Tibial nerve (tissue), 4 donors: ENCODE results near the gene EEF1AKMT3. TPM values are rescaled to one million over a fixed set of nuclear protein-coding genes. Genes with fewer than 3 reads are reported as not detected.
"Not testable (repeated sequence)": the region's sequence is repeated elsewhere in the genome, so short reads cannot be mapped to it uniquely, and the experiment has no call there.

Experiments used
- DNase-seq, 2 donors: peaks; one replicate each; pipeline ENCODE4 v3.0.0-alpha.2; 2019; ENCODE audit warnings: low spot score in 2 of 2
- H3K27ac ChIP-seq, 4 donors: fragments of 200-600 bp; sonication (generic) in 3 of 4; one replicate each; pipeline ENCODE4 v1.5.1; 2017 to 2019; ENCODE audit warnings: mild to moderate bottlenecking in 1 of 4
- H3K27me3 ChIP-seq, 2 donors: fragments of 200-600 bp; sonication (generic) in 1 of 2; one replicate each; pipeline versions ENCODE4 v1.5.1 to v1.6.0; 2017 to 2019
- H3K36me3 ChIP-seq, 3 donors: fragments of 200-600 bp; sonication (generic); one replicate each; pipeline ENCODE4 v1.5.1; 2018 to 2019
- H3K4me1 ChIP-seq, 4 donors: fragments of 200-600 bp; sonication (generic) in 3 of 4; one replicate each; pipeline ENCODE4 v1.5.1; 2017 to 2019
- H3K4me3 ChIP-seq, 4 donors: fragments of 200-600 bp; sonication (generic) in 3 of 4; one replicate each; pipeline ENCODE4 v1.5.1; 2017 to 2019; ENCODE audit warnings: mild to moderate bottlenecking in 1 of 4, moderate library complexity in 1 of 4
- H3K9me3 ChIP-seq, 4 donors: fragments of 200-600 bp; sonication (generic) in 3 of 4; one replicate each; pipeline ENCODE4 v1.5.1; 2017 to 2019
- EP300 ChIP-seq, 2 donors: sonication (generic); formaldehyde crosslinking; IDR thresholded peaks; one replicate each; pipeline ENCODE4 v1.6.1; 2017; ENCODE audit warnings: antibody characterized with exemption in 2 of 2, mild to moderate bottlenecking in 1 of 2
- POLR2A ChIP-seq, 2 donors: fragments of 450-650 bp; IDR thresholded peaks; one replicate each; pipeline ENCODE4 v1.6.1; 2017; ENCODE audit warnings: antibody characterized with exemption in 2 of 2, mild to moderate bottlenecking in 2 of 2, moderate library complexity in 2 of 2
- WGBS, 2 donors: methylation state at CpG; one replicate each; pipeline ENCODE4 v1.1.5; 2018; 5-methylcytosine and 5-hydroxymethylcytosine counted together
- total RNA-seq, 4 donors: library from RNA; depleted of rRNA; stranded (reverse); fragments of >200 nt; gene quantifications; one replicate each; pipeline ENCODE4 v1.1.0, GENCODE V29; 2016
- TF ChIP-seq, protein P1 (sequence below), 5 experiments: fragments of 200-600 bp in 3 of 5; fragments of 450-650 bp in 2 of 5; sonication (generic) in 3 of 5; IDR thresholded peaks; one replicate each; pipeline ENCODE4 v1.5.1; 2016 to 2019; ENCODE audit warnings: antibody characterized with exemption in 5 of 5, mild to moderate bottlenecking in 3 of 5, moderate library complexity in 2 of 5

Gene EEF1AKMT3
- total RNA-seq, 4 donors from 2014 or later = 8.0 to 16.3 (median 9.6) TPM

DNA sequence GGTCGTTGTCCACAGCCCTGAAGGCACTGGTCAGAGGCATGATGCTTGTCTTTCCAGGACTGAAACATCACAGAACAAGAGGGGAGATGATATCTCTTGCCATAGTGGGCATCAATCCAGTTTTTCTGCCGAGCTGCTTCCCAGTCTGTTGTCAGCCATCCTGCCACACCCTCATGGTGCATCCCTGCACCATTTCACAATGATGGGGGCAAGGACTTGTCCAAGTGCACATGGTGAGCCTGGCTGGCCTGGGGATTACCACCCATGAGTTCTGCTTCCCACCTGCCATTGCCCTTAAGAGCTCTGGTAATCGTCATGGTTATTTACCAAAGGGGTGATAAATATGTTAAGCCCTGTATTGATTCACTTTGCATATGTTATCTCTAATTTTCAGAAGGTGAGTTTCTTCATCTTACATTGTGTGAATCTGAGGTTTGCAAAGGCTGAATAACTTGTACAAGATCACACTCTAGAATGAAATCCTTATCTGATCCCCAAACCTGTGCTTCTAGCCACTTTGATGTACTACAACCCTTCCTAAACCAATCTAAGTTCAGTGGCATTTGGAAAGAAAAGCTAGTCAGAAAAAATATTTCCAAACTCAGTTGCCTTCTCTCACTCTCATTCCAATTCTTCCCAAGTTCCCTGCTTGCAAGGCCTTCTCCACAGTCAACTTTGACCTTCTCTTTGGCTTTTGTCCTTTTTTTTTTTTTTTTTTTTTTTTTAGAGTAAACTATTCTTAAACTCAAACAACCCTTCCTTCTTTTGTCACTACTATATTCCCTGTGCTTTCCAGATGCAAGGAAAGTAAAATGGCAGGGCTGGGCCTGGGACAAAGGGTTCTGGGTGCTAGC lies 43.8 kb downstream of the EEF1AKMT3 start:
- TF ChIP-seq, protein P1, sequence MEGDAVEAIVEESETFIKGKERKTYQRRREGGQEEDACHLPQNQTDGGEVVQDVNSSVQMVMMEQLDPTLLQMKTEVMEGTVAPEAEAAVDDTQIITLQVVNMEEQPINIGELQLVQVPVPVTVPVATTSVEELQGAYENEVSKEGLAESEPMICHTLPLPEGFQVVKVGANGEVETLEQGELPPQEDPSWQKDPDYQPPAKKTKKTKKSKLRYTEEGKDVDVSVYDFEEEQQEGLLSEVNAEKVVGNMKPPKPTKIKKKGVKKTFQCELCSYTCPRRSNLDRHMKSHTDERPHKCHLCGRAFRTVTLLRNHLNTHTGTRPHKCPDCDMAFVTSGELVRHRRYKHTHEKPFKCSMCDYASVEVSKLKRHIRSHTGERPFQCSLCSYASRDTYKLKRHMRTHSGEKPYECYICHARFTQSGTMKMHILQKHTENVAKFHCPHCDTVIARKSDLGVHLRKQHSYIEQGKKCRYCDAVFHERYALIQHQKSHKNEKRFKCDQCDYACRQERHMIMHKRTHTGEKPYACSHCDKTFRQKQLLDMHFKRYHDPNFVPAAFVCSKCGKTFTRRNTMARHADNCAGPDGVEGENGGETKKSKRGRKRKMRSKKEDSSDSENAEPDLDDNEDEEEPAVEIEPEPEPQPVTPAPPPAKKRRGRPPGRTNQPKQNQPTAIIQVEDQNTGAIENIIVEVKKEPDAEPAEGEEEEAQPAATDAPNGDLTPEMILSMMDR (IDR thresholded peaks at IDR 0.05) = no peak
- TF ChIP-seq POLR2A (IDR thresholded peaks at IDR 0.05) (no peak), EP300 (IDR thresholded peaks at IDR 0.05) (no peak)
- no peak overlapping the region for H3K4me3 ChIP-seq
- peaks cover 0 to 52% (median 9%) of the 10 kb centered on the region in 3 donors for H3K36me3 ChIP-seq
- peaks cover 0 to 57% (median 29%) of the 10 kb centered on the region in 4 donors for H3K4me1 ChIP-seq
- peak overlapping the region in 2 of 4 donors; percentile 61 to 69 for H3K27ac ChIP-seq
- no peaks in the 10 kb centered on the region for H3K27me3 ChIP-seq
- H3K9me3 ChIP-seq = no peaks in the 10 kb centered on the region
- no peak for DNase-seq
- WGBS, 2 donors = 51 to 61% methylated on average over 3 of the region's 3 CpGs

GRCh38 chr12:57816855-57817151 lies 44.4 kb downstream of the EEF1AKMT3 start:
- Histone ChIP-seq H3K27me3 (no peaks in the 10 kb centered on the region), H3K27ac (peak overlapping the region in 3 of 4 donors; percentile 38 to 76 (median 69)), H3K4me1 (peaks cover 0 to 62% (median 29%) of the 10 kb centered on the region in 4 donors), H3K9me3 (no peaks in the 10 kb centered on the region), H3K4me3 (no peak overlapping the region), H3K36me3 (peaks cover 1 to 52% (median 9%) of the 10 kb centered on the region in 3 donors)
- 20 to 22% methylated on average over 5 of the region's 5 CpGs for WGBS, 2 donors
- peak in 1 of 2 donors; percentile 59 for TF ChIP-seq EP300 (IDR thresholded peaks at IDR 0.05)
- TF ChIP-seq POLR2A (IDR thresholded peaks at IDR 0.05) = no peak
- TF ChIP-seq, protein P1 (IDR thresholded peaks at IDR 0.05) = no peak
- DNase-seq = no peak

DNA sequence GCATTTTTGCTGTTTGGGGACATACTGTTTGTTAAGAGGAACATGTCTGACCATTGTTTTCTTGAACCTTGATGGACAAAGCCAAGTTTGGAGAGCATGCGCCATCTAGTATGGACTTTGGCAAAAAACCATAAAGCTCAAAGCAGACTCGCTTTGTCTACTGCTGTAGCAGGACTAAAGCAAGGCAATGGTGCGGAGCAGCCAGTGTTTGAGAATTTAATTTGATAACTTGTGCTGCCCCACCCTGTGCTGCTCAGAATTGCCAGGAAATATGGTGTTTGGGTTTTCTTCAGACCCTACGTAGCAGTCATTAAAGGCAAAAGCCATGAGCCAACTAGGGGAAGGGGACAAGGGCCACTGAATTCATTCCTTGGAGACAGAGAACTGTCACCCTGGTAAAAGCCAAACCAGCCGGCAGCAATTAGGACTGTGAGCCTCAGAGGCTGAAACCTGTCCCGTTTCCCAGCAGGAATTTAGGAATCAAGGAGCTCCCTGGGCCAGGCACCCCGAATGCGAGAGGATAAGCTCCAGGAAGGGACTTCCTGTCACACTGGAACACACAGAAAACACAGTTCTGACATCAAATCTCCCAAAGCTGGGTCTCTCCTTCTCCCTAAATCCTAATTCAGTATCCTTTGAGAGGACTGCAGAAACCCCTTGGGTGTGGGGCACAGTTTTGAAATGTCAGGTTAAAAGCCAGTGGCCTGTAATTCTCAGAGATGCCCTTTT lies 45.0 kb downstream of the EEF1AKMT3 start:
- TF ChIP-seq POLR2A (IDR thresholded peaks at IDR 0.05) (no peak), EP300 (IDR thresholded peaks at IDR 0.05) (no peak)
- TF ChIP-seq, protein P1 (IDR thresholded peaks at IDR 0.05) = no peak
- DNase-seq = no peak
- Histone ChIP-seq H3K27ac (peak overlapping the region in 3 of 4 donors; percentile 38 to 76 (median 69)), H3K9me3 (no peaks in the 10 kb centered on the region), H3K27me3 (no peaks in the 10 kb centered on the region), H3K36me3 (peaks cover 4 to 52% (median 12%) of the 10 kb centered on the region in 3 donors), H3K4me1 (peaks cover 0 to 69% (median 29%) of the 10 kb centered on the region in 4 donors), H3K4me3 (no peak overlapping the region)
- 60 to 71% methylated on average over 8 of the region's 8 CpGs for WGBS, 2 donors

DNA sequence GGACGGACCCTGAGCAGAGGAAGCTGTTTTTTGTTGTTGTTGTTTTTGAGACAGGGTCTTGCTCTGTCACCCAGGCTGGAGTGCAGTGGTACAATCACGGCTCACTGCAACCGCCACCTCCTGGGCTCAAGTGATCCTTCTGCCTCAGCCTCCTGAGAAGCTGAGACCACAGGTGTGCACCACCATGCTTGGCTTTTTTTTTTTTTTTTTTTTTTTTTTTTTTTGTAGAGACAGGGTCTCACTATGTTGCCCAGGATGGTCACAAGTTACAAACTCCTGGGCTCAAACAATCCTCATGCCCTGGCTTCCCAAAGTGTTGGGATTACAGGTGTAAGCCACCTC lies 45.5 kb downstream of the EEF1AKMT3 start:
- WGBS, 2 donors = 72 to 73% methylated on average over 3 of the region's 3 CpGs
- Histone ChIP-seq H3K4me1 (peaks cover 0 to 74% (median 29%) of the 10 kb centered on the region in 4 donors), H3K36me3 (peaks cover 7 to 52% (median 17%) of the 10 kb centered on the region in 3 donors), H3K27ac (peak overlapping the region in 2 of 4 donors; percentile 69 to 76)
- not testable (repeated sequence) for DNase-seq, H3K4me3 ChIP-seq, H3K27me3 ChIP-seq, H3K9me3 ChIP-seq

DNA sequence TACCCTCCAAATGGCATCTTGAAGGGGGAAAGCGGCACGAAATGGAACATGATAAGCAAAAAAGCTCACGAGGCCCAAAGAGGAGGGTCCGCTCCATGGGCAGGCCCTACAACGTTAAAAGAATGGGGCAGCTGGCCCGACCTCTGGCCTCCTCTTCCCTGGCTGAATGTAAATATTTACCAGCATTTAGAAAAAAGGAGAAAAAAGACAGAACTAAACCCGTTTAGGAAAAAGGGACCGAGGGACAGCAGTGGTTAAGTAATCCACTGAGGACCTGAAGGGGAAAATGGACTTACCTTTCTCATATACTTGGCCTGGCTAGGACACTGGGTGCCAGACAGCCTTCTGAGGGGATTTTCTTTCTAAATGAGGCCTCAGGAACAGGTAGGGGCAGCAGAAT lies 47.7 kb downstream of the EEF1AKMT3 start:
- H3K4me3 ChIP-seq, H3K9me3 ChIP-seq, H3K27me3 ChIP-seq, H3K27ac ChIP-seq, DNase-seq: not testable (repeated sequence)
- WGBS, 2 donors = 69 to 70% methylated on average over 8 of the region's 8 CpGs
- Histone ChIP-seq H3K4me1 (peaks cover 0 to 79% (median 20%) of the 10 kb centered on the region in 4 donors), H3K36me3 (peaks cover 9 to 69% (median 33%) of the 10 kb centered on the region in 3 donors)

GRCh38 chr12:57821015-57821414 lies 48.6 kb downstream of the EEF1AKMT3 start:
- 65 to 76% methylated on average over 5 of the region's 5 CpGs for WGBS, 2 donors
- DNase-seq, H3K27me3 ChIP-seq, H3K9me3 ChIP-seq, H3K27ac ChIP-seq, H3K4me3 ChIP-seq: not testable (repeated sequence)
- Histone ChIP-seq H3K4me1 (peaks cover 0 to 77% (median 12%) of the 10 kb centered on the region in 4 donors), H3K36me3 (peaks cover 11 to 78% (median 42%) of the 10 kb centered on the region in 3 donors)
